Choroid plexus epithelial cell (primary cell): Measurements from ENCODE around the gene UBE2E3.

Experiments
- DNase-seq: peaks from one replicate; pipeline ENCODE4 v3.0.0-alpha.2; 2010; ENCODE audit warnings: low read depth
- H3K4me3 ChIP-seq: 2 replicates; pipeline ENCODE4 v1.5.1; 2011; ENCODE audit warnings: low read depth, mild to moderate bottlenecking, control low read depth, low read length, moderate library complexity
- CTCF ChIP-seq: conservative IDR thresholded peaks from 2 replicates; pipeline ENCODE4 v1.5.1; 2011; ENCODE audit warnings: low read depth, mild to moderate bottlenecking, control low read depth, inconsistent platforms, low read length, moderate library complexity

Gene UBE2E3

GRCh38 chr2:180944372-180944771 is 36.0 kb upstream of the UBE2E3 start:
- TF ChIP-seq CTCF: no peak
- H3K4me3 ChIP-seq: no peak overlapping the region
- no peak for DNase-seq

GRCh38 chr2:180947208-180947689 is 33.2 kb upstream of the UBE2E3 start:
- no peak overlapping the region for H3K4me3 ChIP-seq
- TF ChIP-seq CTCF: no peak
- no peak for DNase-seq

GRCh38 chr2:180949896-180950295 is 30.5 kb upstream of the UBE2E3 start:
- no peak for TF ChIP-seq CTCF
- no peak for DNase-seq

GRCh38 chr2:180952082-180952481 is 28.3 kb upstream of the UBE2E3 start:
- DNase-seq: no peak
- no peak overlapping the region for H3K4me3 ChIP-seq
- no peak for TF ChIP-seq CTCF

More at GRCh38 chr2:180949896-180950295, 30.5 kb upstream of the UBE2E3 start:
- no peak overlapping the region for H3K4me3 ChIP-seq

- no peak overlapping the region for H3K4me3 ChIP-seq
- DNase-seq: no peak
- TF ChIP-seq CTCF: no peak
Measured at GRCh38 chr2:180952731-180953336, 27.6 kb upstream of the UBE2E3 start.

- DNase-seq: no peak
- TF ChIP-seq CTCF: no peak
- H3K4me3 ChIP-seq: no peak overlapping the region
Measured at GRCh38 chr2:180953550-180953949, 26.9 kb upstream of the UBE2E3 start.

GRCh38 chr2:180955101-180955500 is 25.3 kb upstream of the UBE2E3 start:
- no peak for DNase-seq
- no peak overlapping the region for H3K4me3 ChIP-seq
- TF ChIP-seq CTCF: no peak
